T-helper 2 cell treated with Interferon-gamma antibody and Interleukin-4, amounts not matched to agents 100 ng/mL and 5 ng/mL, for 36 hours (primary cell): ENCODE results near the gene FRZB. TPM values are rescaled to one million over a fixed set of nuclear protein-coding genes. Genes with fewer than 3 reads are reported as not detected.
"Not testable (repeated sequence)": the region's sequence is repeated elsewhere in the genome, so short reads cannot be mapped to it uniquely, and the experiment has no call there.

Experiments
- intact Hi-C: fragments of 100-400 bp; cut with micrococcal nuclease; formaldehyde crosslinking; loops from one replicate; pipeline ENCODE4 v1.15.1; 2023
- total RNA-seq: library from RNA; stranded (reverse); gene quantifications from 2 replicates; pipeline ENCODE4 v1.2.3, GENCODE V29; 2022

The FRZB gene
- total RNA-seq, 1 donor from 2014 or later, result not detected

DNA sequence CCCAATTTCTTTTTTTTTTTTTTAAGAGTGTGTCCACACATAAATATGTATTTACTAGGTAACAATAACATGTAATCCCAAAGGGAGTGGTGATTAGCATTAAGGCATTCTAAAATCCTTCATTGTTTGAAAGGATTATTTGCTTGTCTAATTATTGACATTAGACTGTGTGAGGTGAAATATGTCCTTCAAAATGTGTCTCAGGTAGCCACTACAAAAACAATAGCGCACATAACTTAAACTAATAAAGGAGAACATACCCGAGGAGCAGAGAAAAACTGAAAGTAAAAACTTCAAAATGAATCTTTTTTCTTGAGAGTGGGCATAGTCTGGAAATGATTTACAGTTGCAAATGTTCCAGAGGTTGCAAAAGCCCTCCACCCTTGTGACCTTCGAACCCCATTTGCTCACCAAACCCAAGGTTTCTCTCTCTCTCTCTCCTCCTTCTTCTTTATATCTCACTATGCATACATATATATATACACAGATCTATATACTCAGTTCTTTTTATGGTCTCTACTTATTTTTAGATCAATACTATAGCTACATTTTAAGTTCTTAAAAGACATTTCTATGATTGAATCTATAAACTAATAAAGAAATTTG is 24.4 kb upstream of the FRZB start:
- intact Hi-C loops, result no loop called here

DNA sequence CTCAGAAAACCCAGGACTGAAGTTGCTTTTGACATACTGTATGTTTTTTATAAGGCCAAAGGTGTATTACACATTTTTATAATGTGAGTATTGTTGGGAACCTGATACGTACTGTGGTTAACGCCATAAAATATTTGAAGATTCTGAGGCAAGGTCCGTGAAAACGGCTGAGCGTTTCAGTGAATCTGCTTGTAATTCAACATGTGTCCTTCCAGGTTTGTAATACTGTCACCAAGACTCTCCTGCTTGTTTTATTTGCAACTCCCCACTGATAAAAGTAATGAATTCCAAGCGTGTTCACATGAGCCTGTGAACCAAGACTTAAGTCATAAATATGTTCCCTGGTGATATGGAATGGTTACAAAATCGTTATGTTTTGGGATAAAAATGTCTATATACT is 23.9 kb upstream of the FRZB start:
- intact Hi-C loops, result no loop called here

DNA sequence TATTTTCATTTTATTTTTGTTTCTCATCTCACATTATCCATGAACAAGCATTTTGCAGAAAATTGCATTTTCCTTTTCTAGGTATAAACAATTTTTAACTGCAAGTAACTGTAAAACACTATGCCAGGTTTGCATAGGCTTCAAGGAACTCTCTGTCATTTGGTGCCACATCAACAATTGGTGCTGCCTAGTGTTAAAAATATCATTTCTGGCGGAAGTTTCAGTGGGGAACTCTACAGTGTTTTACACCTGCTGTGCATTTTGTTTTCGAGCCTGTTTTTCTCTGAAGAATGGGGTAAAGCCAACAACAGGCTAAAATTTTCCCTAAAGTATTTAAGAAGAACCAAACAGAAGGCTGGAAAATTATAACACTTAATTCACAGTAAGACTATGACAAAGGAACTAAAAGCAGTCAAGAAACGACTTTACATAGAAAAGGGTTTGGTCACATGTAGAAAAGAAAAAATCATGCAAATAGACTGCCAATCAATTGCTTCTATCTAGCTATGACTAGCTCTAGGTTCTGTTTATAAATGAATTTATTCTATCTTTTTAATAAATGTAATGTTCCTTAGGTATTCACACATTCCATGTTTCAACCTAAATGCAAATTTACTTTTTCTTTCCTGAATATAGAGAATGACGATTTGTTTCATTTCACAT is 21.4 kb upstream of the FRZB start:
- intact Hi-C loops, result no loop called here

DNA sequence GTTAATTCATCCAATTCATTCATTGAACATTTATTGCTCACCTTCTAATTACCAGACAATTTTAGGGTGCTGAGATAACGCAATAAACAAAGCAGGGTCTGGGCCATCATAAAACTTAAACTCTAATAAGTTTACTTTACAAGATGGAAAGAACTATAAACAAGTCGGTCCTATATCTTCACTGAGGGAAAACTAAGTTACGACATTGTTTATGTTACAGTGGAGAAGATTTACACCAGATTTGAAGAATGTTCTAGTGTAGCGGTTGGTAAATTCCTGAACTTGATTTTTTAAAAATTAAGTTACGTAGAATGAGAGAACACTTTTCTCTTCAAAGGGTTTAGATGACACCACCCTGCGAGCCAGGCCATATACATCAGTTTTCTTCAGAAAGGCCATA is 20.7 kb upstream of the FRZB start:
- intact Hi-C loops, result no loop called here

DNA sequence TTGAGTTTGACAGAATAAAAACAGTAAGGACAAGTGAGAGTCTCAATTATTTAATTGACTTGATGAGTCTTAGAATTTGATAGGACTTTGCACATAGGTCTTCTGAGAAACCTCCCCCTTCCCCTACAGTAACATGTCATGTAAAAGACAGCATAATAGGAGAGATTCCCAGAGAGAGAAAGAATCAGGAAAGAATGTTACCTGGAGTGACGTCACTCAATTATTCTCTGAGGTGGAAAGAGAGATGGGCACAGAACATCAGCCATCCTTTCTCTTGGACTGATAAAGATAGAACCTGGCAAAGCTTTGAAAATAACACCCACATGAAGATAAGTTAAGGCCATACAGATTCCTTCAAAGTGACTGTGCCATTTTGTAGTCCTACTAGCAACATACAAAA is 19.3 kb upstream of the FRZB start:
- intact Hi-C loops, result no loop called here

DNA sequence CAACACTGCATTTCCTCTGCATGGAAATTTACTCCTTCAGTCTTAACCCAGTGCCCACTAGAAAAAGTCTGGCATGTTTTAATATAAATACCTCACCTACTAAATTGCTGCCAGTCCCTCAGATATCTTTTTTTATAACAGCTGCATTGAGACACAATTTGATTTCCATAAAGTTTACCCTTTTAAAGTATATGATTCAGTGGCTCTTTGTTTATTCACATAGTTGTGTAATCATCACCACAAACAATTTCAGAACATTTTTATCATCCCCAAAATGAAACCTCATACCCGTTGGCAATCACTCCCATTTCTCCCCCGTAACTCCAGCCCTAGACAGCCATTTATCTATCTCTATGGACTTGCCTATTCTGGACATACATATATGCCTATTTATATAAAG is 17.0 kb upstream of the FRZB start:
- intact Hi-C loops, result no loop called here

DNA sequence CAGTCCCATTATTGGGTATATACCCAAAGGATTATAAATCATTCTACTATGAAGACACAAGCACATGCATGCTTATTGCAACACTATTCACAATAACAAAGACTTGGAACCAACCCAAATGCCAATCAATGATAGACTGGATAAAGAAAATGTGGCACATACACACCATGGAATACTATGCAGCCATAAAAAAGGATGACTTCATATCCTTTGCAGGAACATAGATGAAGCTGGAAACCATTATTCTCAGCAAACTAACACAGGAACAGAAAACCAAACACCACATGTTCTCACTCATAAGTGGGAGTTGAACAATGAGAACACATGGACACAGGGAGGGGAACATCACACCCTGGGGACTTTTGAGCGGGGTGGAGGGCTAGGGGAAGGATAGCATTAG is 13.7 kb upstream of the FRZB start:
- intact Hi-C loops, result not testable (repeated sequence)

DNA sequence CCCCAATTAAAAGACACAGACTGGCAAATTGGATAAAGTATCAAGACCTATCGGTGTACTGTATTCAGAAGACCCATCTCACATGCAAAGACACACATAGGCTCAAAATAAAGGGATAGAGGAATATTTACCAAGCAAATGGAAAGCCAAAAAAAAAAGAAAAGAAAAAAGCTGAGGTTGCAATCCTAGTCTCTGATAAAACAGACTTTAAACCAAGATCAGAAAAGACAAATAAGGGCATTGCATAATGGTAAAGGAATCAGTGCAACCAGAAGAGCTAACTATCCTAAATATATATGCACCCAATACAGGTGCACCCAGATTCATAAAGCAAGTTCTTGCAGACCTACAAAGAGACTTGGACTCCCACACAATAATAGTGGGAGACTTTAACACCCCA is 10.2 kb upstream of the FRZB start:
- intact Hi-C loops, result not testable (repeated sequence)

DNA sequence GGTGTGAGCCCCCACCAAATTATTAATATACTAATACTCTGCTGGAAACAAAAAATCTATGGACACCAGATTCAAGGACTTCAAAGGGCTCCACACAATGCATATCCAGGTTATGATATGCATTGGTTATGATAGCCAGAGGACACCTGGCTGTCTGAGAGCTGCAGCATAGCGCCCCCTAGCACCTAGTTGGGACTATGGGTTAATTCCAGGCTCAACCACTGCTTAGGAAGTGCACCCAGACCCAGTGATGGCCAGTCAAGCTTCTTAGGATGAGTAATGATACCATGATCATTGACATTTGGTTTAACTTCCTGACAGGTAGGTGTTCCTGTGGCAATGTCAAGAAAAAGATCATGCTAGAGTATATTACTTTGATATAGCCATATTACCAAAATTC is 3.8 kb upstream of the FRZB start:
- intact Hi-C loops, result no loop called here

DNA sequence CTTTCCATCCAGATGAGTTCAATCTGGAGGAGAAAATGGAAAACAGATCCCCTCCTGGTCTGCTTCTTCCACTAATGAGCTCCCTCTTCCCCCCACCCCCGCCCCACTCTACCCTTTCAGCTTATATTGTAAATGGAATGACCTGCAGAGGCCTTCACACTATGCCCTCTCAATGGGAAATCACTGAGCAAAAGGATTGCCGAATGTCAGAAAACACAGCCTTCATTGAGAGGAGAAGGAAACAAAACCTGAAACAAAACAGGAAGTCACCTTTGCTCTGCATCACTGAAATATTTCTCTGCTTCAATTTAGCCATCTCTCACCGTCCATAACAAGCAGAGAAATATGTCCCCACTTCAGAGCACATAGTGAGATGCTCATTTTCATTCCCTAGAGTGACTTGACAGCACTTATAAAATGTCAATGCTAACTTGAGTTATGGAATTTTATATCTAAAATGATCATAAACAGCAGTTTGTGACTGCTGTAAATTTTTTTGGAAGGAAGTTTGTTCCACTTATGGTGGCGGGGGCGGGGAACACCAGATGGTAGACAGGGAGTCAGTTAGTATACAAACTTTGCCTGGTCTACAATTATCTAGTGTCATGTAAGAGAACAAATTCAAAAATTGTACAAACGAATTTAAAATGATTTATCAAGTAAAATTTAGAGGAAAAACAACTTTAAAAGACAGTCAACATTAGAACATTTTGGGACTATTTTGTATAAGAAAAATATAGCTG is 1.8 kb upstream of the FRZB start:
- intact Hi-C loops, result no loop called here

DNA sequence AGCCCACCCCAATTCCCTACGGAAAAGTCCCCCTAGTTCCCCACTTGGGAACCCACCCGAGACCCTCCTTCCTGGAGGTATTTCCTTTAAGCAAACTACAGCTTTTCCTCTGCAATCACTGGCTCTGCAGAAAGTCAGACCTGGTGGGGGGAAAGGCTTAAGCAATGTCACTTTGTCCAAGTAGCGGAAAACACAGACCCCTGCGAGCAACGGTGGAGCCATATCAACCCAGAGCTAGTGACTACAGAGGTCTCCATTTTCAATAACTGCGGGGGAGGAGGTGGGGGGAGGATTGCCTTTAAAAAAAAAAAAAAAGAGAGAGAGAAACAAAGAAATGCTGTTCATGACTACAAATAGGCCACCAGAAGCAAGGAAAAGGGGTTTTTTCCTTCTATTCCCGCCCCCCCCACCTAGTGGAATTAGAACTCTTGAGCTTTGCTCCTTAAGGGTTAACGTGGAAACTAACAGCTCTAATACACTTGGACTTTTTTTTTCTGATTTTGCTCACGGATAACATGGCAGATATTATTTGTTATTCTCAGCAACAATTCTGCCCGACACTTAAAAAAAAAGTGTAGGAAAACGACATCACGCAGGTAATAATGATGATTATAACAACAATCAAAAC is 1.1 kb upstream of the FRZB start:
- intact Hi-C loops, result no loop called here

DNA sequence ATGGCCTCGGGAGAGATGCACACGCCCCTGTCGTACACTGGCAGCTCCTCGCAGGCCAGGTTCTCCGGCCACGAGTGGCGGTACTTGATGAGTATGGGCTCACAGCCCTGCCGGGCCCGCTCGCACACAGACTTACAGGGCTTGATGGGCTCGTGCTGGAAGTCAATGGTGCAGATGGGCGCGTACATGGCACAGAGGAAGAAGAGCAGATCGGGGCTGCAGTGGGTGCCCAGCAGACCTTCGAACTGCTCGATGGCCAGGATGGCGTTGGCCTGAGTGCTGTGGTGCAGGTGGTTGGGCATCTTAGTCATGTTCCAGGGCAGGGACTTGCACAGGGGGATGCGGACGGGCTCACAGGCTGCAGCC is 359 bp downstream of the FRZB start:
- intact Hi-C loops, result no loop called here

DNA sequence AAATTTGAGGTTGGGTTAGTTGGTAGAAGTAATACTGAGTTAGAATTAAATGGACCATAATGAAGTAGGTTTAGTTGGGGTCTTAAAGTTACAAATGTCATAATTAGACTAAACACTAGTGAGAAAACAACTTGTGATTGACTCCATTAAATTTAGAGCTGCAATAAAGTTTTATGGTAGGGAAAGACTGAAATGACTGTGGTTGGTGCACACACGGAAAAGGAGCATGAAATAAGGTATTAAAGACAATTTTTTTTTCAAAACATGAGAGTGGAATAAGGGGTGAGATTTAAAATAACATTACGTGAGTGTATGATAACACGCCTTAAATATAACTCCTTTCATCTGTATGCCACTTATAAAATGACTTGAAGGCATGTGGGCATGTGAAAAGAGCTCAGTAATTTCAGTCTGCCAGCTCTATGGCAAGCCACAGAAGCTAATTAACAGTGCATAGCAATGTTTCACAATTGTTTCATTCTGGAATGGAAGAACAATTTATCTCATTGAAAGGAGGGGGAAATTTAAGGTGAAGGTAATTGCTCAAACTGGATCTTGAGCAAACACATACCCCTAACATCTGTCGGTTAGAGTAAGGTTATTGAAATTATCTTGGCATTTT is 1.4 kb downstream of the FRZB start:
- intact Hi-C loops, result no loop called here

DNA sequence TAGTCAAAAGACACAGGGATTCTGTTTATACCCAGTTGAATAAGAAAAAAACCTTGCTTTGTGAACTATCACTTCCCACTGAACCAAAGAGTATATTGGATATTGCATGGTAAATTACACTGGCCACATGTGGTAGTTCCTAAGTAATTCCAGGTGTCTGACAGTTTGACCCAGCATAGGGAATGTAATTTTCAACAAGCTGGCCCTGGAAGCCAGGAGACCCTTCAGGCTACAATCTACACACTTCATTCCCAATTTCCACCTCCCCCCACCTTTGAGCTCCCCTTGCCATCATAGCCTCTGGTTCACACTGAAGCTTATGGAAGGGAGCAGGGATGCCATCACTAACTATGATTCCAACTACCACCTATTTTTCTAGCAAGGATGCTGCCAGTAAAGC is 2.8 kb downstream of the FRZB start:
- intact Hi-C loops, result no loop called here

DNA sequence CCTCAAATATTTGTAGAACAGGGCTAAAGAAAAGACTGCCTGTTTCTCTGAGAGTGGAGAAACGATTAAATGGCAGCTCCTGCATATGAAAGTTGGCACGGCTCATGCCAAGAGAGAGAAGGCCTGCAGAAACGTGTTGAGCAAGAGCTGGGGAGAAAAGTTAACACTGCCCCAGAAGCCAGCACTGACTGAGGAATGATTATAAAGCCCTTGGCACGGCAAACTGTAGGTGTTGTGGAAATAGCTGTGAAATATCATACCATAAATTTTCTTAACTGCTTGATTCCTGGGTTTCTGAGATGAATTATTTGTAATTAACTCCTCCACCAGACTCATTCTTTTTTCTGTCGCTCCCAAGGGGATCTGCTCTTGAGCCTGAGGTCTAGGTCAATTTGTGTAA is 4.3 kb downstream of the FRZB start:
- intact Hi-C loops, result no loop called here

DNA sequence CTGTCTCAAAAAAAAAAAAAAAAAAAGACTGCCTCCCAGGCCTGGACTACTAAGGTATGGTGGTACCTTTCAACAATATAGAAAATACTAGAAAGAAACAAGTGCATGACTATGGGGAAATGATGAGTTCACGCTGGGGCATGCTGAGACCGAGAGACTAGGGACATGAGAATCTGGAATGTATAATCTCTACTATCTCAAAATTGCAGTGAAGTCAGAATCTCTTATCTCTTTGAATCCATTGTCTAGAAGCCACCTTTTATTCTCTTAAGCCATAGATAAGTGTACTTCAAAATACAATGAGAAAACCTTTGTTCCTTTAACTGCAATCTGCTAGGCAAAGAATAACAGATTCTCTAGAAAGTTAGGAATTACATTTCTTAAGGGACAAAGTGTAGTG is 5.6 kb downstream of the FRZB start:
- intact Hi-C loops, result no loop called here

DNA sequence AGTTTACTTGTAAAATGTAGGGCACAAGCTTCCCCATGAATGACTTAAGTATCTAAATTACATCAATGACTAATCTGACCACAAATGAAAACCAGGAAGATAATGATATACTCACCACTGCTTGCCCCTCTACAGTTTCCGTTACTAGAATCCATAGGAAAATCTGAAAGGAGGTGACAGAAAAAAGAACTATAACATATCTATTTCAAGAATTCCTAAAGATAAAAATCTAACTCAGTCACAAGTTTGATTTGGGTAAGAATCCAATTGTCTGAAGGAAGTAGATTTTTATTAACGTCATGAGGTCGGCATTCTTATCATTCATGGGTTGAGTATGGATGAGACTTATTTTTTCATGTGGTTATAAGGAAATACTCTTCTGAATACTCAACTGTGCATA is 7.8 kb downstream of the FRZB start:
- intact Hi-C loops, result no loop called here

DNA sequence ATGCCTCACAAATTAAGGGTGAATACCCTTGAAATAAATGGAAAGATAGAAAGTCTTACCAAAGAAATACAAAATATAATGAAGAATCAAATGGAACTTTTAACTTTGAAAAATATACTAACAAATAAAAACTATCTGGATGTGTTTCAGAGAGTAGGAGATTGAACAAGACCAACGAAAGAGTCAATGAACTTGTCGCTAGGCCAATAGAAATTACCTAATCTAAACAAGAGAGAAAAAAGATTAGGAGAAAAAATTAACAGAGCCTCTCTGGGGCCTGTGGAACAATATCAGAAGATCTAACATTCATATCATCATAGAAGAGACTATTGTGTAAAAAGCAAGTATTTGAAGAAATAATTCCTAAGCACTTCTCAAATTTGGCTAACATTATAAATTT is 11.1 kb downstream of the FRZB start:
- intact Hi-C loops, result no loop called here

DNA sequence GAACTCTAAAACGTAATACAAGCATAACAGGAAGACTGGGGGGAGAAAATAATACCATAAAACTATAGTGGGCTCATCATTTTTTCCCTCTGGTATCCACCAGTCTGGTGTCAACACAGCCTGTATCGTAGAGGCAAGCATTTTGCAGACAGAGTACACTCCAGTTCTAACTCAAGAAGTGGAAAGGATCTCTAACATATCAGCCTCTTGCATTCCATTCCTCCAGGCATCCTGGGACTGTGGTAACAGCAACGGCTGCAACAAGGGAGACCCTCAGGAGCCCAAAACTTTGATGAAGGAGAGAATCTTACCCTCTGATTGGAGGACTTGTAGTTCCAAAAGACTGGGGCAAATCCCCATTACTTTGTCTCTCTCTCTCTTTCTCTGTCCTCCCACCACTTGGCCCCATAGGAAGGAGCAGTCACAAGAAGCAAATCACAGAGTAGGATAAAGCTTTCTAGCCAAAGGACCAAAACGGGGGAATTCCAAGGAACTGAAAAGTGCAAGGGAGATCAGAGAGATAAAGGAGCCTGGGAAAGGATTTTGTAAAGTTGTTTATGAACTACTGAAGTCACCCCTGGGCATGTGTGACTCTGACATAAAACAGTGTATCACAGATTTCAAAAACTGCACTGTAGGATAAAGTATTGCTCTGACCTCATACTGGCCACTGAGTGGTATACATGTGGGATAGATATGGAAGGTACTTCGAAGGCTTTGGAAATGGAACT is 11.9 kb downstream of the FRZB start:
- intact Hi-C loops, result no loop called here

DNA sequence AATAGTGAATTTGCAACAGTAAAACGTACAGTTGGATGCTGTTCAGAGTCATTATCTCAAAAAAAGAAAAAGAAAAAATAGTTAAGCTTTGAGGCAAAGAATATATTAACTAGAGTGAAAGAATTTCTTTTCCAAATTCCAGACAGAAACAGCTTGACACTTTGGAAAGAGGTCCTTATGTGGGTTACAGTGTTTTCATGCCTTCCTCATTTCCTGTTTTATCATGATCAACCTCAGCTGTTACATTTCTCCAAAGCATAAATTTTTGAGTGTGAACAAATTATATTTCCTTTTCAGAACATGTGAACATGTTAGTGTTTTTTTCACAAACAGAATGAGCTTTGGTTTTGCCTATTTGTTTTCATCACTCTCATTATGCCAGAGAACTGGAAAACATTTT is 13.6 kb downstream of the FRZB start:
- intact Hi-C loops, result no loop called here

DNA sequence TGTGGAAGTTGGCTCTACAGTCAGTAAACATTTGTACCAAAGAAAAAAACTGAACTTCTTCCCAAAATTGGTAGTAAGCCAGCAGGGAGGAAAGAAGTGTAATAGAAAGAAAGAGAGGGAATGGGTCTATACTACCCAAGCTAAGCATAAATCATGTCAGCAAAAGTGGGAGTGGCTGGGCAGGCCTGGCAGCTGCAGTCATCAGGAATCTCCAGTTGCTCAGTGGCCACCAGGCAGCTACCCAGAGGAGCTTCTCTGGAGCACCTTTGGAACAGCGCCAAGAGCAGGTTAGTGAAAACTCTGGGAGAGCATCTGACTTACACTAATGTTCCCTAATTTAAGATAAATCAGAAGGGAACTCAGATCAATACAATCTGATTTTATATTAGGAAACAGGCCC is 14.3 kb downstream of the FRZB start:
- intact Hi-C loops, result no loop called here
